Measurements from ENCODE around the gene ST8SIA3. TPM values are rescaled to one million over a fixed set of nuclear protein-coding genes. Genes with fewer than 3 reads are reported as not detected.

ST8SIA3 gene
- total RNA-seq, 4 donors from 2014 or later: under 0.01 to 0.14 TPM; not detected in 2

- intact Hi-C loops (cut with DNase I; ENCODE audit: low total_unique reads): no loop called here
These were observed 26.7 kb upstream of the ST8SIA3 start for GRCh38 chr18:57325491-57326166.

GRCh38 chr18:57326718-57327323 is 25.5 kb upstream of the ST8SIA3 start:
- intact Hi-C loops (cut with DNase I; ENCODE audit: low total_unique reads) (no loop called here), in situ Hi-C loops (cut with MboI; ENCODE audit: low pct_ligation_motif_present in 1 of 4, low pct_unique_long_range_greater_than_20kb in 1 of 4, low sequenced_read_pairs in 3 of 4) (no loop called here)
- DNase-seq: no peak
- Histone ChIP-seq H3K4me3 (no peak overlapping the region), H3K36me3 (no peaks in the 10 kb centered on the region), H3K4me1 (no peaks in the 10 kb centered on the region), H3K27me3 (no peaks in the 10 kb centered on the region), H3K9me3 (no peaks in the 10 kb centered on the region), H3K27ac (no peak overlapping the region)
- TF ChIP-seq POLR2A (IDR thresholded peaks at IDR 0.05) (no peak), EP300 (IDR thresholded peaks at IDR 0.05; ENCODE audit: low read depth) (no peak)
- WGBS, 2 donors (ENCODE audit: low coverage in 1 of 2): 43 to 62% methylated on average over 8 of the region's 8 CpGs

More at GRCh38 chr18:57325491-57326166, 26.7 kb upstream of the ST8SIA3 start:
- H3K4me3 ChIP-seq: no peak overlapping the region
- H3K27ac ChIP-seq: no peak overlapping the region
- no peak for TF ChIP-seq POLR2AphosphoS5 (IDR thresholded peaks at IDR 0.05)
- TF ChIP-seq POLR2A (IDR thresholded peaks at IDR 0.05): no peak
- TF ChIP-seq CTCF (IDR thresholded peaks at IDR 0.05): no peak
- no peak for TF ChIP-seq EP300 (IDR thresholded peaks at IDR 0.05; ENCODE audit: low read depth)
- H3K9me3 ChIP-seq: no peaks in the 10 kb centered on the region
- in situ Hi-C loops (cut with MboI; ENCODE audit: low pct_ligation_motif_present in 1 of 4, low pct_unique_long_range_greater_than_20kb in 1 of 4, low sequenced_read_pairs in 3 of 4): no loop called here
- no peaks in the 10 kb centered on the region for H3K36me3 ChIP-seq
- 0 to 26% methylated on average over 1 of the region's 1 CpG for WGBS, 2 donors (ENCODE audit: low coverage in 1 of 2)
- no peaks in the 10 kb centered on the region for H3K4me1 ChIP-seq
- no peak for DNase-seq
- H3K27me3 ChIP-seq: peaks cover 3% of the 10 kb centered on the region

GRCh38 chr18:57328665-57329064 is 23.7 kb upstream of the ST8SIA3 start:
- in situ Hi-C loops (cut with MboI; ENCODE audit: low pct_ligation_motif_present in 1 of 4, low pct_unique_long_range_greater_than_20kb in 1 of 4, low sequenced_read_pairs in 3 of 4): no loop called here
- H3K9me3 ChIP-seq: no peaks in the 10 kb centered on the region
- no peak overlapping the region for H3K4me3 ChIP-seq
- H3K27ac ChIP-seq: no peak overlapping the region
- TF ChIP-seq CTCF (IDR thresholded peaks at IDR 0.05) (no peak), POLR2A (IDR thresholded peaks at IDR 0.05) (no peak), EP300 (IDR thresholded peaks at IDR 0.05; ENCODE audit: low read depth) (no peak), POLR2AphosphoS5 (IDR thresholded peaks at IDR 0.05) (no peak)
- H3K36me3 ChIP-seq: no peaks in the 10 kb centered on the region
- no peak for DNase-seq
- 70 to 73% methylated on average over 3 of the region's 3 CpGs for WGBS, 2 donors (ENCODE audit: low coverage in 1 of 2)
- H3K27me3 ChIP-seq: no peaks in the 10 kb centered on the region
- no peaks in the 10 kb centered on the region for H3K4me1 ChIP-seq
- intact Hi-C loops (cut with DNase I; ENCODE audit: low total_unique reads): no loop called here

- WGBS, 2 donors (ENCODE audit: low coverage in 1 of 2): 82 to 87% methylated on average over 5 of the region's 5 CpGs
- intact Hi-C loops (cut with DNase I; ENCODE audit: low total_unique reads) (no loop called here), in situ Hi-C loops (cut with MboI; ENCODE audit: low pct_ligation_motif_present in 1 of 4, low pct_unique_long_range_greater_than_20kb in 1 of 4, low sequenced_read_pairs in 3 of 4) (no loop called here)
- H3K27me3 ChIP-seq: no peaks in the 10 kb centered on the region
- TF ChIP-seq POLR2AphosphoS5 (IDR thresholded peaks at IDR 0.05): no peak
- TF ChIP-seq CTCF (IDR thresholded peaks at IDR 0.05): no peak
- no peak for TF ChIP-seq EP300 (IDR thresholded peaks at IDR 0.05; ENCODE audit: low read depth)
- TF ChIP-seq POLR2A (IDR thresholded peaks at IDR 0.05): no peak
- DNase-seq: no peak
- no peak overlapping the region for H3K27ac ChIP-seq
- H3K9me3 ChIP-seq: no peaks in the 10 kb centered on the region
- no peaks in the 10 kb centered on the region for H3K4me1 ChIP-seq
- no peaks in the 10 kb centered on the region for H3K36me3 ChIP-seq
- H3K4me3 ChIP-seq: no peak overlapping the region
These were observed 22.5 kb upstream of the ST8SIA3 start for GRCh38 chr18:57329856-57330255.
